ENCODE data around the gene IL9. TPM values are rescaled to one million over a fixed set of nuclear protein-coding genes. Genes with fewer than 3 reads are reported as not detected.
A peak's percentile ranks its signal among the peaks of the same experiment; 100 is the strongest.

IL9 gene
- total and polyA plus RNA-seq, 3 experiments from 2014 or later, result 12.5 to 13.0 TPM; not detected in 1

DNA sequence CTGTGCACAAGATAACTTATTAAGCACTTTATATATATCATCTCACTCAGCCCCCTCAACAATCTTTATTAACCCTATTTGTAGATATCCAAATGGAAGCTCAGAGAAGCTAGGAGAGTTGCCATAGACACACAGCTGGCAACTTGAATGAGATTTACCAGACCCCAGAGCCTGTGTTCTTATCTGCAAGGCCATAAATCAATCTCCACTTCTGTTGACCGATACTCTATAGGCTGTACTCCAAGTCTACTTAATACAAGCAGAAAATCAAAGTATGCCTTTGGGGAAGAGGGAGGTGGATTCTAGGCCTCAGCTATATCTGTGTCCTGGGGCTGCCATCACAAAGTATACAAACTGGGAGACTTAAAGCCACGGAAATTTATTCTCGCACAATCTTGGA is 6.0 kb upstream of the IL9 start:
- no peaks in the 10 kb centered on the region for H3K4me1 ChIP-seq (ENCODE audit: insufficient read depth, low read length)

DNA sequence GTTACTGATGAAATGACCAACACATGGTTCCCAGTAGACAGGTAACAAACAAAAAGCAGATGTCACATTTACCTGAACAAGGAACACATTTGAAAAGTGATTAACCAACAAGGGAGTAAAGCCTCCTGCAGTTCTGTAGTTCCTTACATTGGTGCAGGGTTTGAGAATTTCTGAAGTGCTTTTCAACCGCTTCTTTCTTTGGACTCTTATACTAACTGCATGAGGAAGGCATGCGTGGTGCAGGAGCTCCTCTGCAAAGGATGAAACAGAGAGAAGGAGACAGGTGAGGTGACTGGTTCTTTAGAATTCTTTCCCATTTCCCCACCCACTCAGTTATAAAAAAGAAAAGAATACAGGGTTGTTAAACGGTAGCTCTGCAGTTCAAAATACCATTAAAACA is 4.6 kb upstream of the IL9 start:
- Mint-ChIP-seq H3K27ac (no peak overlapping the region), H3K4me3 (no peak overlapping the region), H3K36me3 (no peaks in the 10 kb centered on the region), H3K4me1 (peaks cover 0 to 5% (median 0%) of the 10 kb centered on the region in 3 donors), H3K9me3 (no peaks in the 10 kb centered on the region), H3K27me3 (peaks cover 27 to 54% of the 10 kb centered on the region in 2 donors)
- no peak overlapping the region for H3K4me3 ChIP-seq (ENCODE audit: low read length)
- CTCF ChIA-PET, result interaction anchor here (0.6 to 0.7 kb wide), 2 partner anchors 11 to 337 kb away, joined by 3 read pairs; no protein-coding TSS in a partner anchor
- no peaks in the 10 kb centered on the region for H3K9me3 ChIP-seq (ENCODE audit: low read length)
- DNase-seq, result no peak
- no peak overlapping the region for H3K27ac ChIP-seq (ENCODE audit: low read depth, low read length)
- POLR2A ChIA-PET, result no interaction called here
- peaks cover 3% of the 10 kb centered on the region for H3K27me3 ChIP-seq (ENCODE audit: insufficient read depth, low read length, poor library complexity, severe bottlenecking)
- no peaks in the 10 kb centered on the region for H3K4me1 ChIP-seq (ENCODE audit: insufficient read depth, low read length)
- no peaks in the 10 kb centered on the region for H3K36me3 ChIP-seq (ENCODE audit: insufficient read depth, low read length)

More for the DNA sequence above, 6.0 kb upstream of the IL9 start:
- H3K4me3 Mint-ChIP-seq, result no peak overlapping the region
- no peaks in the 10 kb centered on the region for H3K36me3 Mint-ChIP-seq
- ChIA-PET POLR2A (no interaction called here), CTCF (interaction anchor here (0.8 kb wide), 1 partner anchor 11 kb away, joined by 3 read pairs; no protein-coding TSS in a partner anchor)
- H3K27me3 ChIP-seq (ENCODE audit: insufficient read depth, low read length, poor library complexity, severe bottlenecking), result peaks cover 3% of the 10 kb centered on the region
- H3K9me3 Mint-ChIP-seq, result no peaks in the 10 kb centered on the region
- H3K27me3 Mint-ChIP-seq, result peaks cover 21 to 42% of the 10 kb centered on the region in 2 donors
- H3K9me3 ChIP-seq (ENCODE audit: low read length), result no peaks in the 10 kb centered on the region
- H3K36me3 ChIP-seq (ENCODE audit: insufficient read depth, low read length), result no peaks in the 10 kb centered on the region
- H3K27ac Mint-ChIP-seq, result no peak overlapping the region
- no peak overlapping the region for H3K27ac ChIP-seq (ENCODE audit: low read depth, low read length)
- no peak for DNase-seq
- no peak overlapping the region for H3K4me3 ChIP-seq (ENCODE audit: low read length)
- H3K4me1 Mint-ChIP-seq, result no peaks in the 10 kb centered on the region

DNA sequence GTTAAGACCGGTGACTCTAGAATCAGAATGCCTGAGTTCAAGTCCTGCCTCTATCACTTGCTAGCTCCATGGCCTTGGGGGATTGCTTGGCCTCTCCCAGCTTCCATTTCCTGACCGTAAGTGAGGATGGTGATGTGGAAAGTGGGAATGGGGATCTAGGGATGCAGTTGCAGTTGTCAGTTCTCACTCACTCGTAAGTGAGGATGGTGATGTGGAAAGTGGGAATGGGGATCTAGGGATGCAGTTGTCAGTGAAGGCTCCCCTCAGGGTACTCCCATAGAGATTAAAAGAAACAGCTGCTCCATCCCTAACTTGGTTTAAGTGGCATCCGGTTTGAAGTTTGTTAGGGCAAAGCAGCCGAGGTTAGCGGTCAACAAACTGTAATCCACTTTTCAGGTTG is 3.0 kb upstream of the IL9 start:
- Histone ChIP-seq H3K36me3 (ENCODE audit: insufficient read depth, low read length) (no peaks in the 10 kb centered on the region), H3K27me3 (ENCODE audit: insufficient read depth, low read length, poor library complexity, severe bottlenecking) (peaks cover 3% of the 10 kb centered on the region), H3K4me1 (ENCODE audit: insufficient read depth, low read length) (no peaks in the 10 kb centered on the region), H3K9me3 (ENCODE audit: low read length) (no peaks in the 10 kb centered on the region), H3K4me3 (ENCODE audit: low read length) (no peak overlapping the region), H3K27ac (ENCODE audit: low read depth, low read length) (no peak overlapping the region)
- peaks cover 25 to 61% of the 10 kb centered on the region in 2 donors for H3K27me3 Mint-ChIP-seq
- H3K36me3 Mint-ChIP-seq, result no peaks in the 10 kb centered on the region
- ChIA-PET POLR2A (interaction anchor here (0.7 kb wide), 1 partner anchor 38 kb away, joined by 5 read pairs; no protein-coding TSS in a partner anchor), CTCF (no interaction called here)
- no peak overlapping the region for H3K27ac Mint-ChIP-seq
- peaks cover 0 to 5% (median 0%) of the 10 kb centered on the region in 3 donors for H3K4me1 Mint-ChIP-seq
- H3K9me3 Mint-ChIP-seq, result no peaks in the 10 kb centered on the region
- no peak for DNase-seq
- no peak overlapping the region for H3K4me3 Mint-ChIP-seq

GRCh38 chr5:135894789-135895188 is 852 bp downstream of the IL9 start:
- Mint-ChIP-seq H3K36me3 (no peaks in the 10 kb centered on the region), H3K4me1 (peaks cover 0 to 13% (median 5%) of the 10 kb centered on the region in 3 donors), H3K27ac (no peak overlapping the region), H3K27me3 (peaks cover 18 to 50% of the 10 kb centered on the region in 2 donors), H3K4me3 (no peak overlapping the region), H3K9me3 (no peaks in the 10 kb centered on the region)
- H3K9me3 ChIP-seq (ENCODE audit: low read length), result no peaks in the 10 kb centered on the region
- ChIA-PET CTCF (no interaction called here), POLR2A (no interaction called here)
- DNase-seq, result no peak
- no peaks in the 10 kb centered on the region for H3K4me1 ChIP-seq (ENCODE audit: insufficient read depth, low read length)
- H3K4me3 ChIP-seq (ENCODE audit: low read length), result no peak overlapping the region
- no peaks in the 10 kb centered on the region for H3K36me3 ChIP-seq (ENCODE audit: insufficient read depth, low read length)
- no peak overlapping the region for H3K27ac ChIP-seq (ENCODE audit: low read depth, low read length)
- H3K27me3 ChIP-seq (ENCODE audit: insufficient read depth, low read length, poor library complexity, severe bottlenecking), result peaks cover 3% of the 10 kb centered on the region

GRCh38 chr5:135894276-135894675 is 1.4 kb downstream of the IL9 start:
- Mint-ChIP-seq H3K27ac (no peak overlapping the region), H3K4me1 (peaks cover 0 to 13% (median 5%) of the 10 kb centered on the region in 3 donors), H3K27me3 (peaks cover 17 to 48% of the 10 kb centered on the region in 2 donors), H3K4me3 (no peak overlapping the region), H3K36me3 (no peaks in the 10 kb centered on the region), H3K9me3 (no peaks in the 10 kb centered on the region)
- H3K9me3 ChIP-seq (ENCODE audit: low read length), result no peaks in the 10 kb centered on the region
- H3K4me3 ChIP-seq (ENCODE audit: low read length), result no peak overlapping the region
- ChIA-PET CTCF (no interaction called here), POLR2A (no interaction called here)
- H3K4me1 ChIP-seq (ENCODE audit: insufficient read depth, low read length), result no peaks in the 10 kb centered on the region
- H3K27me3 ChIP-seq (ENCODE audit: insufficient read depth, low read length, poor library complexity, severe bottlenecking), result peaks cover 3% of the 10 kb centered on the region
- H3K36me3 ChIP-seq (ENCODE audit: insufficient read depth, low read length), result no peaks in the 10 kb centered on the region
- no peak overlapping the region for H3K27ac ChIP-seq (ENCODE audit: low read depth, low read length)
- no peak for DNase-seq

DNA sequence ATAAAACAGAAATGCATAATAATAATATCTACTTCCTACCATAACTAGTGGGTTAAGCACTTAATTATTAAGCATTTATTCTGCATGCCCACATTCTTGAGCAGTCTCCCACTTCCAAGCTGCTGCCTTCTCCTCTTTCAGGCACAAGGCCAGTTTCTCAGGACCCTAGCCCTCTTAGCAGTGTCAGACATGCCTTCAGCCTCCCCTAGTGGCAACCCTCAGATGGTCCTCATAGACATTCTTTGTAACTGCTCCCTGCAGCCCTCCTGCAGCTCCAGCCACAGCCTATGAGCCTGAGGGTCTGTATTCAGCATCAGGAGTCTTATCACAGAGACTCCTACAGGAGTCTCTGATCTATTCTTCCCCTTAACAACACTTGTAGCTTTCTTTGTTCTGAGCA is 3.9 kb downstream of the IL9 start:
- CTCF ChIA-PET, result interaction anchor here (0.7 to 1.6 kb wide), 4 partner anchors 10 to 79 kb away, joined by 3 read pairs; no protein-coding TSS in a partner anchor
- H3K4me1 ChIP-seq (ENCODE audit: insufficient read depth, low read length), result peaks cover 5% of the 10 kb centered on the region
- Mint-ChIP-seq H3K27ac (no peak overlapping the region), H3K4me1 (peaks cover 8 to 22% (median 14%) of the 10 kb centered on the region in 3 donors), H3K9me3 (no peaks in the 10 kb centered on the region), H3K27me3 (peaks cover 12 to 25% of the 10 kb centered on the region in 2 donors), H3K36me3 (no peaks in the 10 kb centered on the region), H3K4me3 (no peak overlapping the region)
- POLR2A ChIA-PET, result no interaction called here
- H3K27ac ChIP-seq (ENCODE audit: low read depth, low read length), result no peak overlapping the region
- no peaks in the 10 kb centered on the region for H3K27me3 ChIP-seq (ENCODE audit: insufficient read depth, low read length, poor library complexity, severe bottlenecking)
- no peak for DNase-seq
- H3K9me3 ChIP-seq (ENCODE audit: low read length), result no peaks in the 10 kb centered on the region
- H3K4me3 ChIP-seq (ENCODE audit: low read length), result no peak overlapping the region
- no peaks in the 10 kb centered on the region for H3K36me3 ChIP-seq (ENCODE audit: insufficient read depth, low read length)

- no peaks in the 10 kb centered on the region for H3K9me3 Mint-ChIP-seq
- ChIA-PET CTCF (interaction anchor here (0.7 to 1.6 kb wide), 3 partner anchors 9 to 79 kb away, joined by 3 read pairs; no protein-coding TSS in a partner anchor), POLR2A (no interaction called here)
Observed at GRCh38 chr5:135891268-135891667, 4.4 kb downstream of the IL9 start.

GRCh38 chr5:135890867-135891266 is 4.8 kb downstream of the IL9 start:
- ChIA-PET CTCF (interaction anchor here (0.7 to 1.6 kb wide), 3 partner anchors 9 to 80 kb away, joined by 3 read pairs; no protein-coding TSS in a partner anchor), POLR2A (no interaction called here)
- Mint-ChIP-seq H3K27ac (no peak overlapping the region), H3K27me3 (peaks cover 9 to 17% of the 10 kb centered on the region in 2 donors), H3K4me3 (no peak overlapping the region), H3K36me3 (no peaks in the 10 kb centered on the region), H3K4me1 (peaks cover 8 to 22% (median 14%) of the 10 kb centered on the region in 3 donors), H3K9me3 (no peaks in the 10 kb centered on the region)
- H3K9me3 ChIP-seq (ENCODE audit: low read length), result no peaks in the 10 kb centered on the region
- H3K27me3 ChIP-seq (ENCODE audit: insufficient read depth, low read length, poor library complexity, severe bottlenecking), result no peaks in the 10 kb centered on the region
- no peaks in the 10 kb centered on the region for H3K36me3 ChIP-seq (ENCODE audit: insufficient read depth, low read length)
- H3K27ac ChIP-seq (ENCODE audit: low read depth, low read length), result no peak overlapping the region
- H3K4me1 ChIP-seq (ENCODE audit: insufficient read depth, low read length), result peaks cover 5% of the 10 kb centered on the region
- no peak for DNase-seq
- H3K4me3 ChIP-seq (ENCODE audit: low read length), result no peak overlapping the region

More at GRCh38 chr5:135891268-135891667, 4.4 kb downstream of the IL9 start:
- DNase-seq, result no peak
- H3K4me3 ChIP-seq (ENCODE audit: low read length), result no peak overlapping the region
- H3K36me3 Mint-ChIP-seq, result no peaks in the 10 kb centered on the region
- peaks cover 8 to 22% (median 14%) of the 10 kb centered on the region in 3 donors for H3K4me1 Mint-ChIP-seq
- no peaks in the 10 kb centered on the region for H3K36me3 ChIP-seq (ENCODE audit: insufficient read depth, low read length)
- H3K27me3 Mint-ChIP-seq, result peaks cover 11 to 21% of the 10 kb centered on the region in 2 donors
- H3K4me3 Mint-ChIP-seq, result no peak overlapping the region
- peak overlapping the region in 1 of 8 donors; percentile 58 for H3K27ac Mint-ChIP-seq
- no peaks in the 10 kb centered on the region for H3K9me3 ChIP-seq (ENCODE audit: low read length)
- H3K4me1 ChIP-seq (ENCODE audit: insufficient read depth, low read length), result peaks cover 5% of the 10 kb centered on the region
- H3K27me3 ChIP-seq (ENCODE audit: insufficient read depth, low read length, poor library complexity, severe bottlenecking), result no peaks in the 10 kb centered on the region
- no peak overlapping the region for H3K27ac ChIP-seq (ENCODE audit: low read depth, low read length)

Data from CD8-positive, alpha-beta memory T cell (primary cell).